HL-60 (cell line): ENCODE results near the gene FIGN.

ENCODE experiments used
- DNase-seq, 2 experiments: peaks; one replicate each; pipeline ENCODE4 v3.0.0-alpha.2; 2010 to 2020; ENCODE audit warnings: low read depth in 1 of 2, low spot score in 1 of 2
- H3K27ac ChIP-seq: fragments of 250-450 bp; sonication (Bioruptor Pico); replicated peaks from 2 replicates; pipeline ENCODE4 v1.5.1; 2020; ENCODE audit warnings: mild to moderate bottlenecking, moderate library complexity
- H3K27me3 ChIP-seq: fragments of 250-450 bp; sonication (Bioruptor Pico); 2 replicates; pipeline ENCODE4 v1.5.1; 2021; ENCODE audit warnings: mild to moderate bottlenecking, moderate library complexity; ENCODE audit not compliant: insufficient read depth, poor library complexity, severe bottlenecking
- H3K4me3 ChIP-seq: replicated peaks from 2 replicates; pipeline ENCODE4 v1.5.1; 2011; ENCODE audit warnings: mild to moderate bottlenecking, control low read depth, low read length; ENCODE audit not compliant: insufficient read depth
- CTCF ChIP-seq: IDR thresholded peaks from one replicate; pipeline ENCODE4 v1.5.1; 2011; ENCODE audit warnings: low read length, control low read depth, inconsistent platforms; ENCODE audit not compliant: insufficient read depth
- GABPA ChIP-seq: IDR thresholded peaks from 2 replicates; pipeline ENCODE4 v1.6.1; 2012; ENCODE audit warnings: low read depth
- POLR2AphosphoS5 ChIP-seq: IDR thresholded peaks from 2 replicates; pipeline ENCODE4 v1.6.1; 2012; ENCODE audit warnings: low read depth
- REST ChIP-seq: IDR thresholded peaks from 2 replicates; pipeline ENCODE4 v1.6.1; 2012; ENCODE audit warnings: low read depth; ENCODE audit not compliant: insufficient replicate concordance
- SPI1 ChIP-seq: IDR thresholded peaks from 2 replicates; pipeline ENCODE4 v1.6.1; 2012; ENCODE audit warnings: low read depth, mild to moderate bottlenecking, borderline replicate concordance

Gene FIGN

GRCh38 chr2:163755366-163755765, 19.6 kb upstream of the FIGN start:
- Histone ChIP-seq H3K27ac (no peak overlapping the region), H3K27me3 (no peaks in the 10 kb centered on the region), H3K4me3 (no peak overlapping the region)
- no peak for DNase-seq
- TF ChIP-seq REST (no peak), SPI1 (no peak), GABPA (no peak), POLR2AphosphoS5 (no peak), CTCF (no peak)

- H3K27ac ChIP-seq = no peak overlapping the region
- H3K27me3 ChIP-seq = no peaks in the 10 kb centered on the region
- no peak overlapping the region for H3K4me3 ChIP-seq
- DNase-seq = no peak
- TF ChIP-seq GABPA (no peak), SPI1 (no peak), CTCF (no peak), REST (no peak), POLR2AphosphoS5 (no peak)
Measured at GRCh38 chr2:163753726-163754125, 17.9 kb upstream of the FIGN start.

- no peak for DNase-seq
- H3K27ac ChIP-seq = no peak overlapping the region
- no peaks in the 10 kb centered on the region for H3K27me3 ChIP-seq
- TF ChIP-seq POLR2AphosphoS5 = no peak
- TF ChIP-seq REST = no peak
- no peak for TF ChIP-seq SPI1
- no peak for TF ChIP-seq GABPA
- no peak for TF ChIP-seq CTCF
- no peak overlapping the region for H3K4me3 ChIP-seq
Measured at GRCh38 chr2:163752267-163752666, 16.5 kb upstream of the FIGN start.
